Right cardiac atrium (tissue), 5 donors: ENCODE measurements around the gene NKX1-1. TPM values are rescaled to one million over a fixed set of nuclear protein-coding genes. Genes with fewer than 3 reads are reported as not detected.
A peak's percentile ranks its signal among the peaks of the same experiment; 100 is the strongest.
"Not testable (repeated sequence)": the region's sequence is repeated elsewhere in the genome, so short reads cannot be mapped to it uniquely, and the experiment has no call there.

Experiments
- ATAC-seq, 2 donors: fragments of 200-7000 bp; cut with Tn5 transposase; one replicate each; pipeline versions ENCODE4 v1.8.0 to v1.9.1; 2020; ENCODE audit warnings: moderate library complexity in 2 of 2, mild to moderate bottlenecking in 1 of 2
- DNase-seq, 3 donors: peaks; one replicate each; pipeline ENCODE4 v3.0.0-alpha.2; 2020
- H3K27ac ChIP-seq: one replicate; pipeline ENCODE4 v1.5.1; 2013; ENCODE audit warnings: mild to moderate bottlenecking, low read length, control low read depth, moderate library complexity
- H3K27me3 ChIP-seq: one replicate; pipeline ENCODE4 v1.6.1; 2013; ENCODE audit not compliant: control insufficient read depth, insufficient read depth
- H3K4me1 ChIP-seq: one replicate; pipeline ENCODE4 v1.6.1; 2013; ENCODE audit warnings: low read length; ENCODE audit not compliant: control insufficient read depth, insufficient read depth
- H3K4me3 ChIP-seq: one replicate; pipeline ENCODE4 v1.5.1; 2013; ENCODE audit warnings: low read length, control low read depth
- H3K9me3 ChIP-seq: one replicate; pipeline ENCODE4 v1.6.1; 2013; ENCODE audit warnings: low read length; ENCODE audit not compliant: control insufficient read depth
- WGBS: extraction: QIAGEN DNeasy Blood & Tissue Kit; methylation state at CpG from one replicate; pipeline ENCODE4 v1.1.7; 2013; 5-methylcytosine and 5-hydroxymethylcytosine counted together
- intact Hi-C, 4 donors: fragments of 100-400 bp; cut with DNase I; formaldehyde crosslinking; loops; one replicate each; pipeline versions ENCODE4 v1.11.0 to v1.14.0; 2022 to 2023
- polyA plus RNA-seq: library from polyadenylated mRNA; stranded (reverse); fragments of 200-250 nt; gene quantifications from one replicate; pipeline ENCODE4 v1.2.3, GENCODE V29; 2013
- total RNA-seq, 4 donors: library from RNA; stranded (reverse); fragmentation: NEBNext Ultra II Directional; extraction: Animal tissue kit (Norgen Biotek cat#: 25700); gene quantifications; one replicate each; pipeline ENCODE4 v1.2.1, GENCODE V29; 2021
- donor health status: healthy with polysubstance abuse.
- donor health status: DM: no; HTN: yes; CAD: no.
- donor health status: DM: no; HTN: no; CAD: no.
- donor health status: DM: no; HTN: yes; CAD: no; lungs with severe emphysema.
- donor health status: DM: yes; HTN: yes; CAD: no.

The NKX1-1 gene
- total and polyA plus RNA-seq, 5 donors = not detected

- Histone ChIP-seq H3K9me3 (no peaks in the 10 kb centered on the region), H3K4me1 (no peaks in the 10 kb centered on the region), H3K27me3 (no peaks in the 10 kb centered on the region), H3K27ac (no peak overlapping the region), H3K4me3 (no peak overlapping the region)
- WGBS = 89% methylated on average over 23 of the region's 23 CpGs
- DNase-seq = no peak
- no peak for ATAC-seq
- intact Hi-C loops = no loop called here
Observed at GRCh38 chr4:1376391-1376840, 29.8 kb downstream of the NKX1-1 start.

- WGBS = 88% methylated on average over 17 of the region's 17 CpGs
- ATAC-seq (no peak), DNase-seq (peak in 1 of 3 donors; percentile 46)
- H3K4me3 ChIP-seq = no peak overlapping the region
- H3K27ac ChIP-seq = no peak overlapping the region
- H3K4me1 ChIP-seq = no peaks in the 10 kb centered on the region
- H3K9me3 ChIP-seq = no peaks in the 10 kb centered on the region
- intact Hi-C loops = no loop called here
- no peaks in the 10 kb centered on the region for H3K27me3 ChIP-seq
Observed at GRCh38 chr4:1375761-1376322, 30.4 kb downstream of the NKX1-1 start.

GRCh38 chr4:1375051-1375721 is 31.1 kb downstream of the NKX1-1 start:
- Histone ChIP-seq H3K9me3 (no peaks in the 10 kb centered on the region), H3K4me3 (no peak overlapping the region), H3K27me3 (no peaks in the 10 kb centered on the region), H3K4me1 (no peaks in the 10 kb centered on the region), H3K27ac (no peak overlapping the region)
- intact Hi-C loops = no loop called here
- DNase-seq = peak in 2 of 3 donors; percentile 36 to 40
- WGBS = 97% methylated on average over 36 of the region's 36 CpGs
- ATAC-seq = no peak

GRCh38 chr4:1374706-1375045 is 31.6 kb downstream of the NKX1-1 start:
- no peak for DNase-seq
- Histone ChIP-seq H3K4me3 (no peak overlapping the region), H3K9me3 (no peaks in the 10 kb centered on the region), H3K27ac (no peak overlapping the region), H3K4me1 (no peaks in the 10 kb centered on the region), H3K27me3 (no peaks in the 10 kb centered on the region)
- WGBS = 97% methylated on average over 14 of the region's 14 CpGs
- ATAC-seq = no peak
- intact Hi-C loops = no loop called here

GRCh38 chr4:1373892-1374705 is 32.1 kb downstream of the NKX1-1 start:
- Histone ChIP-seq H3K9me3 (no peaks in the 10 kb centered on the region), H3K27ac (no peak overlapping the region), H3K4me3 (no peak overlapping the region), H3K4me1 (no peaks in the 10 kb centered on the region), H3K27me3 (no peaks in the 10 kb centered on the region)
- intact Hi-C loops = no loop called here
- ATAC-seq (no peak), DNase-seq (peak in 2 of 3 donors; percentile 42 to 47)
- 97% methylated on average over 42 of the region's 42 CpGs for WGBS

- H3K4me1 ChIP-seq, H3K27me3 ChIP-seq, ATAC-seq, H3K27ac ChIP-seq, H3K4me3 ChIP-seq, intact Hi-C loops, DNase-seq, H3K9me3 ChIP-seq: not testable (repeated sequence)
- 81% methylated on average over 15 of the region's 22 CpGs for WGBS
Observed at GRCh38 chr4:1372576-1372975, 33.7 kb downstream of the NKX1-1 start.

- WGBS = 95% methylated on average over 28 of the region's 28 CpGs
- no peaks in the 10 kb centered on the region for H3K9me3 ChIP-seq
- H3K27me3 ChIP-seq = no peaks in the 10 kb centered on the region
- peak in 1 of 3 donors; percentile 24 for DNase-seq
- no peak overlapping the region for H3K27ac ChIP-seq
- ATAC-seq = no peak
- intact Hi-C loops = no loop called here
- no peaks in the 10 kb centered on the region for H3K4me1 ChIP-seq
- H3K4me3 ChIP-seq = no peak overlapping the region
Observed at GRCh38 chr4:1371176-1372165, 34.8 kb downstream of the NKX1-1 start.

- DNase-seq = peak in 2 of 3 donors; percentile 42 to 49
- no peak for ATAC-seq
- intact Hi-C loops = no loop called here
- Histone ChIP-seq H3K4me1 (no peaks in the 10 kb centered on the region), H3K27ac (no peak overlapping the region), H3K4me3 (no peak overlapping the region), H3K9me3 (no peaks in the 10 kb centered on the region), H3K27me3 (no peaks in the 10 kb centered on the region)
- 93% methylated on average over 29 of the region's 29 CpGs for WGBS
Observed at GRCh38 chr4:1370321-1371124, 35.7 kb downstream of the NKX1-1 start.

GRCh38 chr4:1369479-1370079 is 36.7 kb downstream of the NKX1-1 start:
- ATAC-seq = no peak
- no peaks in the 10 kb centered on the region for H3K4me1 ChIP-seq
- no peak overlapping the region for H3K4me3 ChIP-seq
- H3K27me3 ChIP-seq = no peaks in the 10 kb centered on the region
- WGBS = 95% methylated on average over 22 of the region's 22 CpGs
- H3K9me3 ChIP-seq = no peaks in the 10 kb centered on the region
- no peak for DNase-seq
- no peak overlapping the region for H3K27ac ChIP-seq
- intact Hi-C loops = loop anchor here in 1 of 4 donors (5.0 kb wide), 1 partner anchor 258 kb away; no protein-coding TSS in a partner anchor
